Activated CD4-positive, alpha-beta T cell treated with anti-CD3 and anti-CD28 coated beads, Interleukin-2, amount 10 ng/mL, durations not matched to agents 7 days and 5 days (primary cell): ENCODE results near the gene KIAA1217. TPM values are rescaled to one million over a fixed set of nuclear protein-coding genes. Genes with fewer than 3 reads are reported as not detected.
"Not testable (repeated sequence)": the region's sequence is repeated elsewhere in the genome, so short reads cannot be mapped to it uniquely, and the experiment has no call there.

Experiments used
- CTCF ChIA-PET: fragments of 350-600 bp; sonication (Branson Sonifier 250); formaldehyde crosslinking; loops from one replicate; lab custom pipeline; 2021; ENCODE audit warnings: antibody characterized with exemption; lab: Charles Lee
- POLR2A ChIA-PET: fragments of 350-600 bp; sonication (Branson Sonifier 250); formaldehyde crosslinking; loops from one replicate; lab custom pipeline; 2021; ENCODE audit warnings: antibody characterized with exemption; lab: Charles Lee
- DNase-seq: peaks from one replicate; pipeline ENCODE4 v3.0.0-alpha.2; 2020
- H3K27ac Mint-ChIP-seq: one replicate; pipeline ENCODE4 v1.8.0; 2021; ENCODE audit warnings: mild to moderate bottlenecking, moderate library complexity, mixed read lengths
- H3K27me3 Mint-ChIP-seq: one replicate; pipeline ENCODE4 v1.8.0; 2021; ENCODE audit warnings: mixed read lengths
- H3K36me3 Mint-ChIP-seq: one replicate; pipeline ENCODE4 v1.8.0; 2021; ENCODE audit warnings: low read depth, mixed read lengths
- H3K4me1 Mint-ChIP-seq: one replicate; pipeline ENCODE4 v1.8.0; 2021; ENCODE audit warnings: mixed read lengths
- H3K4me3 Mint-ChIP-seq: one replicate; pipeline ENCODE4 v1.8.0; 2021; ENCODE audit warnings: mild to moderate bottlenecking, moderate library complexity, mixed read lengths
- H3K9me3 Mint-ChIP-seq: one replicate; pipeline ENCODE4 v1.8.0; 2021; ENCODE audit warnings: mixed read lengths
- total RNA-seq, 2 experiments: library from RNA; stranded (reverse); gene quantifications; one replicate each; pipeline ENCODE4 v1.2.3, GENCODE V29; 2021

KIAA1217 gene
- total RNA-seq, 2 experiments from 2014 or later = 0.32 to 0.33 TPM

GRCh38 chr10:24344279-24344678 lies 135.3 kb downstream of the KIAA1217 start:
- H3K36me3 Mint-ChIP-seq = no peaks in the 10 kb centered on the region
- ChIA-PET POLR2A (no interaction called here), CTCF (no interaction called here)
- H3K4me1 Mint-ChIP-seq = no peaks in the 10 kb centered on the region
- H3K9me3 Mint-ChIP-seq = no peaks in the 10 kb centered on the region
- no peak for DNase-seq
- no peak overlapping the region for H3K4me3 Mint-ChIP-seq
- H3K27me3 Mint-ChIP-seq = no peaks in the 10 kb centered on the region
- H3K27ac Mint-ChIP-seq = no peak overlapping the region

GRCh38 chr10:24344695-24345463 lies 135.9 kb downstream of the KIAA1217 start:
- no peak overlapping the region for H3K27ac Mint-ChIP-seq
- H3K4me1 Mint-ChIP-seq = no peaks in the 10 kb centered on the region
- DNase-seq = no peak
- ChIA-PET CTCF (no interaction called here), POLR2A (no interaction called here)
- H3K4me3 Mint-ChIP-seq = no peak overlapping the region
- H3K27me3 Mint-ChIP-seq = no peaks in the 10 kb centered on the region
- no peaks in the 10 kb centered on the region for H3K9me3 Mint-ChIP-seq
- H3K36me3 Mint-ChIP-seq = no peaks in the 10 kb centered on the region

- Mint-ChIP-seq H3K27ac (no peak overlapping the region), H3K36me3 (no peaks in the 10 kb centered on the region), H3K4me1 (no peaks in the 10 kb centered on the region), H3K9me3 (no peaks in the 10 kb centered on the region), H3K27me3 (no peaks in the 10 kb centered on the region), H3K4me3 (no peak overlapping the region)
- POLR2A ChIA-PET = no interaction called here
- CTCF ChIA-PET = no interaction called here
- DNase-seq = no peak
Measured at GRCh38 chr10:24346877-24347519, 138.1 kb downstream of the KIAA1217 start.

GRCh38 chr10:24349379-24350001 lies 140.6 kb downstream of the KIAA1217 start:
- H3K9me3 Mint-ChIP-seq = no peaks in the 10 kb centered on the region
- POLR2A ChIA-PET = no interaction called here

GRCh38 chr10:24350070-24350921 lies 141.4 kb downstream of the KIAA1217 start:
- Mint-ChIP-seq H3K4me1 (no peaks in the 10 kb centered on the region), H3K36me3 (no peaks in the 10 kb centered on the region), H3K27ac (no peak overlapping the region), H3K27me3 (no peaks in the 10 kb centered on the region), H3K4me3 (no peak overlapping the region), H3K9me3 (no peaks in the 10 kb centered on the region)
- POLR2A ChIA-PET = no interaction called here
- DNase-seq = no peak
- CTCF ChIA-PET = no interaction called here

More at GRCh38 chr10:24349379-24350001, 140.6 kb downstream of the KIAA1217 start:
- no peaks in the 10 kb centered on the region for H3K4me1 Mint-ChIP-seq
- no peaks in the 10 kb centered on the region for H3K27me3 Mint-ChIP-seq
- no peak overlapping the region for H3K4me3 Mint-ChIP-seq
- H3K36me3 Mint-ChIP-seq = no peaks in the 10 kb centered on the region
- no peak overlapping the region for H3K27ac Mint-ChIP-seq
- DNase-seq = no peak
- CTCF ChIA-PET = no interaction called here

GRCh38 chr10:24350922-24351225 lies 141.9 kb downstream of the KIAA1217 start:
- H3K4me1 Mint-ChIP-seq = not testable (repeated sequence)

GRCh38 chr10:24351961-24352360 lies 143.0 kb downstream of the KIAA1217 start:
- no peaks in the 10 kb centered on the region for H3K4me1 Mint-ChIP-seq
- no peaks in the 10 kb centered on the region for H3K27me3 Mint-ChIP-seq
- H3K9me3 Mint-ChIP-seq = no peaks in the 10 kb centered on the region
- H3K4me3 Mint-ChIP-seq = no peak overlapping the region
- H3K27ac Mint-ChIP-seq = no peak overlapping the region
- DNase-seq = no peak
- H3K36me3 Mint-ChIP-seq = no peaks in the 10 kb centered on the region
- CTCF ChIA-PET = no interaction called here
- POLR2A ChIA-PET = no interaction called here

More at GRCh38 chr10:24350922-24351225, 141.9 kb downstream of the KIAA1217 start:
- H3K4me3 Mint-ChIP-seq, H3K36me3 Mint-ChIP-seq, H3K9me3 Mint-ChIP-seq, H3K27me3 Mint-ChIP-seq, H3K27ac Mint-ChIP-seq, DNase-seq, POLR2A ChIA-PET, CTCF ChIA-PET: not testable (repeated sequence)

GRCh38 chr10:24352399-24352798 lies 143.5 kb downstream of the KIAA1217 start:
- Mint-ChIP-seq H3K27me3 (no peaks in the 10 kb centered on the region), H3K9me3 (no peaks in the 10 kb centered on the region), H3K4me1 (no peaks in the 10 kb centered on the region), H3K36me3 (no peaks in the 10 kb centered on the region), H3K4me3 (no peak overlapping the region), H3K27ac (no peak overlapping the region)
- CTCF ChIA-PET = no interaction called here
- no peak for DNase-seq
- POLR2A ChIA-PET = no interaction called here

GRCh38 chr10:24353319-24353718 lies 144.4 kb downstream of the KIAA1217 start:
- Mint-ChIP-seq H3K4me1 (no peaks in the 10 kb centered on the region), H3K9me3 (no peaks in the 10 kb centered on the region), H3K36me3 (no peaks in the 10 kb centered on the region), H3K27me3 (no peaks in the 10 kb centered on the region), H3K4me3 (no peak overlapping the region), H3K27ac (no peak overlapping the region)
- ChIA-PET CTCF (no interaction called here), POLR2A (no interaction called here)
- no peak for DNase-seq

GRCh38 chr10:24355056-24355688 lies 146.2 kb downstream of the KIAA1217 start:
- H3K27me3 Mint-ChIP-seq = no peaks in the 10 kb centered on the region
- no peaks in the 10 kb centered on the region for H3K4me1 Mint-ChIP-seq
- CTCF ChIA-PET = no interaction called here
- H3K4me3 Mint-ChIP-seq = no peak overlapping the region
- no peaks in the 10 kb centered on the region for H3K9me3 Mint-ChIP-seq
- DNase-seq = no peak
- H3K36me3 Mint-ChIP-seq = no peaks in the 10 kb centered on the region
- H3K27ac Mint-ChIP-seq = no peak overlapping the region
- POLR2A ChIA-PET = no interaction called here

- ChIA-PET POLR2A (no interaction called here), CTCF (no interaction called here)
- Mint-ChIP-seq H3K9me3 (no peaks in the 10 kb centered on the region), H3K27me3 (no peaks in the 10 kb centered on the region), H3K4me3 (no peak overlapping the region), H3K36me3 (no peaks in the 10 kb centered on the region), H3K4me1 (no peaks in the 10 kb centered on the region), H3K27ac (no peak overlapping the region)
- DNase-seq = no peak
Measured at GRCh38 chr10:24357344-24358004, 148.5 kb downstream of the KIAA1217 start.

GRCh38 chr10:24358022-24358421 lies 149.1 kb downstream of the KIAA1217 start:
- ChIA-PET POLR2A (no interaction called here), CTCF (no interaction called here)
- Mint-ChIP-seq H3K4me1 (no peaks in the 10 kb centered on the region), H3K36me3 (no peaks in the 10 kb centered on the region), H3K27ac (no peak overlapping the region), H3K9me3 (no peaks in the 10 kb centered on the region), H3K27me3 (no peaks in the 10 kb centered on the region), H3K4me3 (no peak overlapping the region)
- no peak for DNase-seq
